ENCODE measurements around the gene SLC6A6. TPM values are rescaled to one million over a fixed set of nuclear protein-coding genes. Genes with fewer than 3 reads are reported as not detected.

Gene SLC6A6
- polyA plus RNA-seq, 4 donors: 16.0 to 26.0 (median 21.2) TPM

DNA sequence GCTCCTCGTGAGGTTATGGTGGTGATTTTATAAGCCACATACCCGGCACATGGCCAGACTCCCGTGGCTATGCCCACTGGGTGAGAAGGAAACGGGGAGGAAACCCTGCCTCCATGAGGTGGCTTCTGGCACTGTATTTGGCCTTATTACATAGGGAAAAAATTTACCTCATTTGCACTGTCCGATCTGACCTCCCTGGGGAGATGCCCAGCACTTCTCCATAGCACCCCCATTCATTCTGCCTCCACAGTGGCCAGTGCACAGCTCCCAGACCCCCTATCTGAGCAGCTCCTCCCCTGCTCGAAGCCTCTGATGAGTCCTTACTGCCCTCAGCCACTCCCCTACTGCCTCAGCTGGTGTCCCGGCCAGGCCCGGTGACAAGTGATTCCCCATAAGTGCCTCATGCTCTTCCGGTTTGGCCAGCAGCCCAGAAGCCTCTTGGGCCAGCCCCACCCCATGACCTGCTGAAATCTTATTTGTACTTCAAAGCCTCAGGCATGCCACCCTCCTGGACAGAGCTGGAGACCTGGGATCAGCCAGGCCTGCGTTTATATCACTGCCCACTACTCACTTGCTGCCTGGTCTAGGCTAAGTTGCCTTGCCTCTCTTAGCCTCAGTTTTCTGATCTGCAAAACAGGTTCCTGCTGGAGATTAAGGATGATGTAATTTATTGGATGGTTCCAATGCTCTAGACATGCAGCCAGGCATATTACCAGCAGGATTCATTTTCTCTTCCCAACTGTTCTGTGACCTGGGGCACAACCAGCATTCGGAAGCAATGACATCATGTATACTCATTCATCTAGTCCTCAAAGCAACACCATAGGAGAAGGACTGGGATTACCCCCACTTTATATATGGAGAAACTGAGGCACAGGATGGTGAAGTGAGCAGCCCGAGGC is 30.6 kb upstream of the SLC6A6 start:
- no peak for DNase-seq (ENCODE audit: low read depth in 4 of 4, low spot score in 2 of 4)

DNA sequence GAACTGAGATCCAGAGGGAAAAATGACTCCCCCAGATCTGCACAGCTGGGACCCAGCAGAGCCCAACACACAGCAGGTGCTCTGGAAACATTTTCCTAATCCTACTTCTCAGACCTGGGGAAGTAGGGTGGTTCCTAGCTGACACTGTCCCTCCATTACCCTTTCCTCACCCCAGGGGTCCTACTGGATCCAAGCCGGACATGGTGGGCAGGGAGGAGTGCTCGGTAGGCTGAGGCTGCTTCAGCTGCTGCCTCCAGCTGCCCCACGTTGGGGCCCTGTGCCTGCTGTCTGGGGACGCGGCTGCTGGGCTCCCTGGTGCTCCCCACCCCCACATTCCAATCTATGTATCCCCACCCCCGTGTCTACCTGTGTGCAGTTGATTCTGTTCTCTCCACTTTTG is 29.8 kb upstream of the SLC6A6 start:
- no peak for DNase-seq (ENCODE audit: low read depth in 4 of 4, low spot score in 2 of 4)

DNA sequence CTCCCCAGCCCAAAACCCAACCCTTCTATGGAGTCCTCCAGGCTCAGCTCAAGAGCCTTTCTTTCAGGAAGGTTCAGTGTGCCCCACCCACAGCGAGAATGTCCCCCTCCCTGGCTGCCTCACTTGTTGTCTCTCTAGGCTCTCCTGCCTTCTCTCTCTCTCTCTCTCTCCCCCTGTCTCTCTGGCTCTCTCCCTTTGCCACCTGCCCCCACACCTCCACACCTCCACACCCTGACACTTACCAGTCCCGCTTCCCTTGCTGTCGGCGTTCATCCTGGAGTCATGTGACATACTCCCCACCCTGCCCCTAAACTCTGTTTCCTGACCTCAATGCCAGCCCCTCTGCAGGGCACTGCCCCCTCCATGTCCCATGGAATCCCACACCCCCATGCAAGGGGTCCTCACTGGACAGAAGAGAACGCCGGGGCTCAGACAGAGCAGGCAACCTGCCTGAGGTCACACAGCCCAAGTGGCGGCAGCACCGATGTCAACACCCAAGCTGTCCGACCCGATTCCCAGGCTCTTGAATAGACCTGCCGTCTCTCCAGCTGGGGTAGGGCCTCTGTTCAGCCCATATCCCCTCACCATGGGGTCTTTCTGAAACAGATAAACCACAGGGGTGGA is 28.5 kb upstream of the SLC6A6 start:
- no peak for DNase-seq (ENCODE audit: low read depth in 4 of 4, low spot score in 2 of 4)

DNA sequence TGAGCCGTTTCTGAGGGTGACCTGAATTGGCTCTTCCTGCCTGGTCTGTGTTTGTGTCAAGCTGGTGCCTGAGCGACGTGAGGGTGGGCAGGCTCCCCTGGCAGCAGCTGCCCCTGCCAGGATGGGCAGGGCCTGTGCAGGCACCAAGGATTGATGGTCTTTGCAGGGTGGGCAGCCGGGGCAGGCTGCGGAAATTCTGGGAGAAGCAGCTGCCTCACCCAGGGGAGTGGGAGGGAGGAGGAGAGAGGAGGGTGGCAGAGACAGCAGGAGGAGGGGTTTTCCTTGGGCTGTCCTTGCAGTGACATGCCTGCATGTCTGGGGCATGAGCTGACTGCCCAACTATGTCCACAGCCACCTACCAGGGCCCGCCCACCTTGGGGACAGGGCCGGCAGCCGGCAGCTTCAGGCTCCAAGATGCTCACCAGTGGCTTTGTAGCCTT is 27.9 kb upstream of the SLC6A6 start:
- DNase-seq (ENCODE audit: low read depth in 4 of 4, low spot score in 2 of 4): no peak

DNA sequence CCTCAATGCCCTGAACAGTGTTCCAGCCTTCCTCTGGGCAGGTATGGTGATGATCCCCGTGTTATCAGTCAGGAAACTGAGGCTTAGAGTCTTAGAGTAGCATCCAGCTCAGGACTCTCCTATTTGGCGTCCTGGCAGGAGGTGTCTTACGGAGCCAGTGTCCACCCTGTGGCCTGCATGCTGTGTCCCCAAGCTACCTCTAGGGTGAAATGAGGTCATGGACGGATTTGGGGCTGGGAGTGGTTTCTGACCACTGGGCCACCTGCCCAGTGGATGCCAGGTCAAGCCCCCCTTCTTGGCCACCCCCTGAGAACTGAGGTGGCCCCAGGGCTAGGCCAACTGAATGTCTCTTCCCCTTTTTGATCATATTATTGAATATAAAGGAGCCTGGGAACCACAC is 27.2 kb upstream of the SLC6A6 start:
- no peak for DNase-seq (ENCODE audit: low read depth in 4 of 4, low spot score in 2 of 4)

DNA sequence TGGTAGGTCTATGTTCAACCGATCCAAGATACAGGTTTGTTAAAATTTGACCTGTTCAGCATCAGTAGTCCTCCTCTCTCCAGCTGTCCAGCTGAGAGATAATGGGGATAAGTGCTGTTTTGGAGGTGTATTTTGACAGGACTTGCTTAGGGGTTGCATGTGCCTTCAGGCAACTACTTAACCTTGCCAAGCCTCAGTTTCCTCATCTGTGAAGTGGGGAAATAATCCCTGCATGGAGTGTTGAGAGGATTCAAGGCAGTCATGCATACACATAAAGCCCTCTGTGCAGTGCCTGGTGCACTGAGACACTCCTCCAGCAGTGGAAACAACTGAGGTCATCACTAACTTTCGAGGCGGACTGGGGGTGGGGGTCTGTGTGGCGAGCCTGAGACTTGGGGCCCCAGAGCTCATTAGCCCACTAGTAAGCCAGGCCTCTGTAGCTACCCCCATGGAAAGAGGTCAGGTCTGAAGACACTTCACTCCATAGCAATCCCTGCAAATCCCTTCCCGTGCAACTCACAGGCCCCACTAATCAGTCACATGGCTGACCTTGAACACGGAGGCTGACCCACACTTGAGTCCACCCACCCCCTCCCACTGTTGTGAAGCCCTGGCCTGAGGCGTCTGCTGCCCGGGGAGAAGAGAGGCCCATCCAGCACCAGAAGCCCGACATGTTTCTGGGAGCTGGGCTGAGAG is 25.9 kb upstream of the SLC6A6 start:
- no peak for DNase-seq (ENCODE audit: low read depth in 4 of 4, low spot score in 2 of 4)

DNA sequence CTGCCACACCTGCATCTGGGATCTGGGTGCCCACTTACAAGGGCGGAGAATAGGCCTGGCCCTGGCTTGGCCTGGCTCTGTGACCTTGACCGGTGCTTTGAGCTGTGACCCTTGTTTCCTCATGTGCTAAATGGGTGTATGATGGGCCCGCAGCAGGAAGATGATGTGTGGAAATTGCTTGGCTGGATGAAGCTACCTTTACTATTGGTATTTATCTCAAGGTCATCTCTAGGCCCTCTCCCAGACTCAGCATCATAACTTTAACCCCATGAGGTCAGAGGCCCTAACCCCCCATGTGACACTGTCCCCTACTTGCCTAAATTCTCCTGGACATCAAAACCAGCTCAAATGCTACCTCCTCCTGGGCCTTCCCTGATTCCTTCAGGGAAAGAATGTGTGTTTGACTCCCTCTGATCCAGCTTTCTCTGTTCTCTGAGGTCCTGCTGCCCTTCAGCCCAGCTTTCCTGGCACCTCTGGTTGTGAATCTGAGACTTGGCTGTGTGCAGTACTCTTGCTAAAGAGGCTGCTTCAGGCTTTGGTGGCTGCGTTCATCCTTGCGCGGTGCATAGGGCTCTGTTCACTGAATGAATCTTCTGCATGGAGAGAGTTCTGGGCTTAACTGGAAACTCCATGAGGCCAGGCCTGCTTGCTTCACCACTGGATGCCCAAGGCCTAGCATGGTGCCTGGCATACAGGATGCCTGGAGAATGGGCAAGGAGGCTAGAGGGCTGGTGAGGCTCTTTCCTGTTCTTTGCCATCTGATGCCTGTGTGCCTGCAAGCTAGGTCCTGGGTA is 25.2 kb upstream of the SLC6A6 start:
- no peak for DNase-seq (ENCODE audit: low read depth in 4 of 4, low spot score in 2 of 4)

DNA sequence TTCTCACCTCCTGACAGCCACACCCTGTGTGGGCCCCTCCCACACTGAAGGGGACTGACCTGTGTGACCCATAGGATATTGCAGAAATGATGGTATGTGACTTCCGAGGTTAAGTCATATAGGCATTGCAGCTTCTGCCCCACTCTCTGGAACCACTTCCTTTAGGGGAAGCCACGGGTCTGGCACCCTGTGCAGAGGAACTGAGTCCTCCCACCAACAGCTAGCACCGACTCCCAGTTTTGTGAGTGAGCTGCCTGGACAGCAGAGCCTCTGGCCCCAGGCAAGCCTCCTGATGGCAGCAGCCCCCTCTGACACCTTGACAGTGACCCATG is 24.6 kb upstream of the SLC6A6 start:
- no peak for DNase-seq (ENCODE audit: low read depth in 4 of 4, low spot score in 2 of 4)

DNA sequence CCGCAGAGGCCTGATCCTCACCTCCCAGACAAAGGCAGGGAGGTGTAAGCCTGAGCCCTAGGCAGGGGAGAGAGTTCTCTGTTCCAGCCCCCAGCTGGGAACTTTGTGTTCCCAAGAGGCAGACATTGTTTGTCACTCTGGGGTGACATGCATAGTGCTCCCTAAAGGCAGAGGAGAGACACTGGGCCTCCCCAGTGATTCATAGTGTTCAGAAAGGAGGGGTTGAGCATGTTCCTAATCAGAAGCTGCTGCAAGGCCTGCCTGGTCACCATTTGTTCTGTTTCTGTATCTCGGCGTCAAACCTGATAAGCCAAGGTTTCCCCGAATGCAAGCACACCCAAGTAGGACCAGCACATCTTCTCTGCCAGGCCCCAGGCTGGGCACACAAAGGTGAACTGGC is 24.0 kb upstream of the SLC6A6 start:
- DNase-seq (ENCODE audit: low read depth in 4 of 4, low spot score in 2 of 4): no peak

DNA sequence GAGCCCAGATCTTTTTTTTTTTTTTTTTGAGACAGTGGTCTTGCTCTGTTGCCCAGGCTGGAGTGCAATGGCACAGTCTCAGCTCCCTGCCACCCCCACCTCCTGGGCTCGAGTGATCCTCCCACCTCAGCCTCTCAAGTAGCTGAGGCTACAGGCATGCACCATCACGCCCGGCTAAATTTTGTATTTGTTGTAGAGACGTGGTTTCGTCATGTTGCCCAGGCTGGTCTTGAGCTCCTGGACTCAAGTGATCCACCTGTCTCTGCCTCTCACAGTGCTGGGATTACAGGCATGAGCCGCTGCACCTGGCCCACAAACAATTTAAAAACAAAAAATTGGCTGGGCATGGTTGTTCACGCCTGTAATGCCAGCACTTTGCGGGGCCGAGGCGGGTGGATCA is 22.6 kb upstream of the SLC6A6 start:
- DNase-seq (ENCODE audit: low read depth in 4 of 4, low spot score in 2 of 4): no peak

DNA sequence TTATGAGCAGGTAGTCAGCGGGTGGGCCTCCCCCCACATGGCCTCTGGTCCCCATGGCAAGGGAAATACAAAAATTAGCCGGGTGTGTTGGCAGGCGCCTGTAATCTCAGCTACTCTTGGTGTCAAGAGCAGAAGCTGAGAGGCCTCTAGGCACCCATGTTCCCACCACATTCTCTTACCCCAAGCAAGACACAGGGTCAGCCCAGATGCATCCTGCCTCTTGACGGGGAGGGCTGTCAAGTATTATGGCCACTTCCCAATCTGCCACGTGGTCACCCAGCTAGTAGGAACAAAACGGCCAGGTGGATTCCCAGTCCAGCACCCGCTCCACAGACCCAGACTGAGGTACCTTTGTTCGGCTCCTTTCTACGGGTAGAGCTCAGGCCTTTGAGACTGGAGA is 16.2 kb upstream of the SLC6A6 start:
- no peak for DNase-seq (ENCODE audit: low read depth in 4 of 4, low spot score in 2 of 4)

DNA sequence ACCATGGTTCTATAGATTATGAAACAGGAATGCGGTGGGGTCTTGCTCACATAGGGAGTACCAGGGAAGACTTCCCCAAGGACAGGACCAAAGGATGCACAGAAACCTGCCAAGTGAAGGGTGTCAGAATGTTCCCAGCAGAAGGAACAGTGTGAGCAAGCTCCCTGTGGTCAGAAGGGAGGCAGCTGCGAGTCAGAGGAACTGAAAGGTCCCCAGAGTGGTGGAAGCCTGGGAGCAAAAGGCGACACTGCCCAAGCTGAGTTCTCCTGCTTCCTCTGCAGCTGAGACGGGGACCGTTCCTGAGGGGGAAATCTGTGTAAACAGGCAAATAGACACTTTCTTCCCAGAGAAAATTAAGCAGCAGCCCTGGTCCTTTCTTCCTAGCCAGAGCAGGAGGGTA is 14.2 kb upstream of the SLC6A6 start:
- no peak for DNase-seq (ENCODE audit: low read depth in 4 of 4, low spot score in 2 of 4)

DNA sequence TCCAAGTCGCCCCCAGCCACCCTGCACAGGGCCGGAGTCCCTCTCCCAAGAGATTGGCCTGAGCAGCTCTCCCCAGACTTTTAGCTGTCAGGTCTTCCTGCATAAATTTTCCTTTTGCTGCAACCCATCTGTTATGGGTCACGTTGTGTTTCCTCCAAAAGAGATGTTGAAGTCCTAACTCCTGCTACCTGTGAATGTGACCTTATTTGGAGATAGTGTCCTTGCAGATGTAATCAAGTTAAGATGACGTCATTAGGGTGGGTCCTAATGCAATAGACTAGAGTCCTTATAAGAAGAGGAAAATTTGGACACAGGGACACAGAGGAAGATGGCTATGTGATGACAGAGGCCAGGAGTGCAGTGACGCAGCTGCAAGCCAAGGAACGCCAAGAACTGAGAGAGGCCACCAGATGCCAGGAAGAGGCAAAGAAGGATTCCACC is 13.2 kb upstream of the SLC6A6 start:
- DNase-seq (ENCODE audit: low read depth in 4 of 4, low spot score in 2 of 4): no peak

DNA sequence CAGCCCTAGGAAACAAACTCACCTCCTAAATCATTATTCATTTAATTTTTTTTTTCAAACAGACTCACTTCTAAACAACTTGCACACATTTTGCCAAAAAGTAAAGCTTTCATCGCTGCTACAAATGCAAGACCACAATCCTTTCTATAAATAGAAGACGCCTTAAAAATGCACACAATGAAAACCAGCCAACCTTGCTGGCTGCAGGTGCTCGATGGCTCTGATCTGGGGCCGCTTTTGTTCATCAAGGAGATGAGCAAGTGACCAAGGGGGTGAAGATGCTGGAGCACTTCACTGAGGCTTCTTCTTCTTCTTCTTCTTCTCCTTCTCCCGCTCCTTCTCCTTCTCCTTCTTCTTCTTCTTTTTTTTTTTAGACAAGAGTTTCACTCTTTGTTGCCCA is 12.7 kb upstream of the SLC6A6 start:
- no peak for DNase-seq (ENCODE audit: low read depth in 4 of 4, low spot score in 2 of 4)

DNA sequence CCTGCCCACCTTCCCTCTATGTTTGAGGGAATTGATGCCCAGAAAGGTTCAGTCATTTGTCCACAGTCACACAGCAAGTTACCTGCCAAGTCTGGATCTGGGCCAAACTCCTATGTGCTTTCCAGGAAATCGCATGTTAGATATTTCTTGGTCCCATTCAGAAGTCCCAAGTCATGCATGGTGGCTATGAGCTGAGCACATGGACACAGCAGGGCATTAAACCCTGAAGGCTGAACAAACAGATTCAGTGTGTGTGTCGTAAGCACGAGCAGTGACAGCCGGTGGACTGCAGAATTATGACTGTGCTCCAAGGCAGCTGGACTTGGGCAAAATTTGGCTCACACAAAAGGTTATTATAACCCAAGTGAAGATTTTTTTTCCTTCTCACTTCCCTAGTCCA is 11.4 kb upstream of the SLC6A6 start:
- no peak for DNase-seq (ENCODE audit: low read depth in 4 of 4, low spot score in 2 of 4)

DNA sequence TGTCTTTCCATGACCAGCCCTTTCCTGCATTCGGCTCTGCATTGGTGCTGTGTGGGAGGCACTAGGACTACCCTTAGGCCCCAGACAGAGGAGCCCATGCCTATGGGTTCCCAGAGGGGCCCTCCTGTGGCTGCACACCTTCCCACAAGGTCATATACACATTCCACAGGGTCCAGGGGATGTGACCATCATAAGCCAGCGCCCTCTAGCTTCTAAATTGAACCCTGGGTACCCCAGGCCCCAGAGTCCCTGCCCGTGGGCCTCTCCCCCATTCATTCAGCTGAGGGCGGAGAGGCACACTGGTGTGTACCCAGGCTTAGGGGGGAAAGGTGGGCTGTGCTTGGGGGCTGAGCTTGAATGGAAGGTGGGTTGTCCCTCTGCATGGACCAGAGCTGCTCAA is 10.2 kb upstream of the SLC6A6 start:
- no peak for DNase-seq (ENCODE audit: low read depth in 4 of 4, low spot score in 2 of 4)

DNA sequence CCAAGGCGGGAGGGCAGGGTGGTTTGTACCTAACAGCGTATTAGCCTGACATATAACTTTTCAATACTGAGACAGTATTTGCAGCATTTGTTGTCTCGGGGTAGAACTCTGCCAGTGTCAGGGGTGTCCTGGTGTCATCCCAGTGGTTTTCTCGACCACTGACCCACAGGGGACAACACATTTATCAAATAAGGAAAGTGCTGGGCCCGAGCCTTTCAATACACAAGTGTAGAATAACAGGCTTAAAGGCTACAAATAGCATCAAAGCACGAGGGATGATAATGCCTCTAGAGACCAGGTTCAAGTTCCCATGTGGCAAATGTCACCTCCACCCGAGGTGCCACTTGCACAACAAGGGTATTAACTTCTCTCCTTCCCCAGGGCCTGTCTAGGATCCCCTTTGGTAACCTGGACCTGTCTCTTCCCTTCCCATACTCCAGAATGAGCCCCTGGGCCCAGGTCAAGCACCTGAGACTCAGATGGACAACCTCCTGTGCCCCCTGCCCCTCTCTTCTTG is 9.5 kb upstream of the SLC6A6 start:
- DNase-seq (ENCODE audit: low read depth in 4 of 4, low spot score in 2 of 4): no peak

DNA sequence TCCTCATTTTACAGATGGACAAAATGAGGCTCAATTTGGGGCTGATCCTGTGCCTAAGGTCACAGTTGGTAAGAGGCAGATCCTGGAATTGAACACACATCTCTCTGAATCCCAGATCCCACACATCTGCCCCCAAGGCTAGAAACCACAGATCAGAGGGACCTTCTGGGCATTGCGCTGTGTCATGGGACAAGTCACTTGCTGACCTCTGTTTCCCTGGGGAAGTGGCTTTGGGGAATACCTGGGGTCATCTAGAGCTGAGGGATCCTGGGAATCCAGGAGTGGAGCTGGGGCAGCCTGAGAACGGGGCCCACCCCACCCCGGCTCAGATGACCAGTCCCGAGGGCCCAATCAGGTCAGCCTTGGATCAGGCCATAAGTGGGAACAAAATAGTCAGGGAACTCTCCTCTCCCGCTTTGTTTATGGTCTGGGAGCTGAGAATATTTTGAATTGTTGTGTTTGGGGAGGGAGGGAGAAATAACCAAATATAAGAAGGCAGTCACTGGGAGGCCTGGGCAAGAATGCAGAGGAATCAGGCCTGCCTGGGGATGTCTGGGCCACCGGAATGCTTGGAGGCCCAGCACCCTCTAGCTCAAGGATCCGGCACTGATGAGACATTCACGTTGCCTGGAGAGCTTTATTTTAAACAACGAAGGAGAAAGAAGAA is 8.8 kb upstream of the SLC6A6 start:
- DNase-seq (ENCODE audit: low read depth in 4 of 4, low spot score in 2 of 4): no peak

DNA sequence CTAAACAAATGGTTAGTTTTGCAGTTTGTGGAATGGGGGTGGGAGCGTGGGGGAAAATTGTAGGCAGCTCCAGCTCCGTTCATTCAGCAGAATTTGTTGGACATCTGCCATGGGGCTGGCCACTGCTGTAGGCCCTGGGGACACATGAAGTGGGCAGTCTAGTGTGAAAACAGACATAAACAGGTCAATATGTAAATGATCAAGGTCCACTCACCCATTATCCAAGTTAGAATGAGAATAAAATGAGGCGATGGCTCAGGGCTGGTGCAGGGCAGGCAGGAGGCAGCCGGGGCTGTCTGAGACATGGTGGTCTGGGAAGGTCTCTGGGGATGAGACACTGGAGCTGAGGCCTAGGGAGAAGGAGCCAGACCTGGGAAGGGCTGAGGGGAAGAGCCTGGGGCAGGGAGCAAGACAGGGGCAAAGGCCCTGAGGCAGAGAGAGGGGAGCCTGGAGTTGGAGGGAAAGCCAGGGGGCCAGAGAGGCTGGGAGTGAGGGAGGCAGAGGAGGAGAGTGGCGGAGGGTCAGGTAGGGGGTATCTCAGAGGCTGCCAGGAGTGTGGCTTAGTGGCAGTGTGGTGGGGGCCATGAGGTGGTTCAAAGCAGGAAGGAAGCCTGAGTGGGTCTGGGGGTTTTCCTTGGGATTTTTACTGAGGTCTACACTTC is 6.2 kb upstream of the SLC6A6 start:
- no peak for DNase-seq (ENCODE audit: low read depth in 4 of 4, low spot score in 2 of 4)

DNA sequence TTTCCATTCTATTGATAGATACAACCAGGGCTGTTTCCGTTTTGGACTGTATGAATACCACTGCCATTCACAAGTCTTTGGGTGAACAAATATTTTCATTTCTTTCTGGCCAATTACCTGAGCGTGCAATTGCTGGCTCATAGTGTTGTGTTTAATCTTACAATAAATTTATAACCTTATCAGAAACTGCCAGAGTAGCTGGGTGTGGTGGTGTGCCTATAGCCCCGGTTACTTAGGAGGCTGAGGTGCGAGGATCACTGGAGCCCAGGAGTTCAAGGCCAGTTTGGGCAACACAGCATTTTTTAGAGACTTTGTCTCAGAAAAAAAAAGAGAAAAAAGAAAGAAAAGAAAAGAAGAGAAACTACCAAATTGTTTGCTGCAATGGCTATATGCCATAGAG is 5.4 kb upstream of the SLC6A6 start:
- DNase-seq (ENCODE audit: low read depth in 4 of 4, low spot score in 2 of 4): no peak
